MM.1S (cell line): ENCODE data around the gene KMT2E.

ENCODE experiments used
- DNase-seq: peaks from one replicate; pipeline ENCODE4 v3.0.0-alpha.2; 2015
- H2AFZ ChIP-seq: fragments of 300-600 bp; sonication (generic); 2 replicates; pipeline ENCODE4 v1.6.0; 2016; ENCODE audit warnings: antibody characterized with exemption, low read length
- H3F3A ChIP-seq: fragments of 300-600 bp; sonication (generic); 2 replicates; pipeline ENCODE4 v1.6.1; 2016; ENCODE audit warnings: mild to moderate bottlenecking, antibody characterized with exemption, low read length, moderate library complexity, mixed read lengths; ENCODE audit not compliant: insufficient read depth
- H3K27ac ChIP-seq: fragments of 300-600 bp; sonication (generic); 2 replicates; pipeline ENCODE4 v1.5.1; 2016; ENCODE audit warnings: mild to moderate bottlenecking, low read length
- H3K27me3 ChIP-seq: fragments of 300-600 bp; sonication (generic); replicated peaks from 2 replicates; pipeline ENCODE4 v1.6.0; 2016; ENCODE audit warnings: low read length; ENCODE audit not compliant: insufficient read depth
- H3K36me3 ChIP-seq: fragments of 300-600 bp; sonication (generic); replicated peaks from 2 replicates; pipeline ENCODE4 v1.6.1; 2016; ENCODE audit warnings: mild to moderate bottlenecking, low read length, mixed read lengths; ENCODE audit not compliant: insufficient read depth
- H3K4me1 ChIP-seq: fragments of 300-600 bp; sonication (generic); 2 replicates; pipeline ENCODE4 v1.6.1; 2016; ENCODE audit warnings: low read length, mixed read lengths
- H3K4me2 ChIP-seq: fragments of 300-600 bp; sonication (generic); 2 replicates; pipeline ENCODE4 v1.6.0; 2016; ENCODE audit warnings: low read depth, low read length
- H3K4me3 ChIP-seq: fragments of 300-600 bp; sonication (generic); 2 replicates; pipeline ENCODE4 v1.5.1; 2016; ENCODE audit warnings: low read length, mixed read lengths
- H3K79me2 ChIP-seq: fragments of 300-600 bp; sonication (generic); 2 replicates; pipeline ENCODE4 v1.6.1; 2016; ENCODE audit warnings: mixed run types, low read length, mixed read lengths
- H3K9ac ChIP-seq: fragments of 300-600 bp; sonication (generic); 2 replicates; pipeline ENCODE4 v1.6.1; 2016; ENCODE audit warnings: low read length, mixed read lengths
- H3K9me2 ChIP-seq: fragments of 300-600 bp; sonication (generic); replicated peaks from 2 replicates; pipeline ENCODE4 v1.6.1; 2016; ENCODE audit warnings: mild to moderate bottlenecking, low read length, mixed read lengths; ENCODE audit not compliant: insufficient read depth
- H3K9me3 ChIP-seq: fragments of 300-600 bp; sonication (generic); replicated peaks from 2 replicates; pipeline ENCODE4 v1.6.1; 2016; ENCODE audit warnings: mild to moderate bottlenecking, low read length, mixed read lengths; ENCODE audit not compliant: insufficient read depth
- H4K20me1 ChIP-seq: fragments of 300-600 bp; sonication (generic); 2 replicates; pipeline ENCODE4 v1.6.1; 2016; ENCODE audit warnings: mild to moderate bottlenecking, low read length, moderate library complexity, mixed read lengths; ENCODE audit not compliant: insufficient read depth
- CTCF ChIP-seq: fragments of 300-600 bp; sonication (generic); IDR thresholded peaks from 2 replicates; pipeline ENCODE4 v1.5.1; 2016; ENCODE audit warnings: antibody characterized with exemption, low read length, mixed read lengths
- EZH2 ChIP-seq: fragments of 300-600 bp; sonication (generic); optimal IDR thresholded peaks from 2 replicates; pipeline ENCODE3; 2017; ENCODE audit warnings: low read depth, mild to moderate bottlenecking, antibody characterized with exemption, low read length, mixed read lengths
- EZH2phosphoT487 ChIP-seq: fragments of 300-600 bp; sonication (generic); IDR thresholded peaks from 2 replicates; pipeline ENCODE4 v1.6.1; 2018; ENCODE audit warnings: antibody characterized with exemption, low read length

KMT2E gene

DNA sequence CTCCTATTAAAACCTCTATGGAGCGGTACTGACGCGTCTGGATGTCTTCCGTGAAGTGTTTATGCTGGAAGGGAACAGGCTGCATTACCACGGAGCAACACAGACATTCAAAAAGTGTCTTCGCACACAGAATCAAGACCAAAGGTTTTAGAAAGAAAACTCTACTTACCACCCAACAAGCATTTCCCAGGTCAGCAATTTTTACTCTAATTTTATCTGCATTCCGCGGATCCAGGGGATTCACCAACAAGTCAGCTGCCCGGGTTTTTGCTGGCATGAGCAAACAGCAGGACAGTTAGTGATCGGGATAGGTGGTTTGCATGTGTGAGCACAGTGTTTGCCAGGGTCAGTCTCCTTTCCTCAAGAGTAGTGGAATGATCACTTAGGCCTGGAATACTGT lies 118.8 kb downstream of the KMT2E start:
- Histone ChIP-seq H3K4me2 (no peak overlapping the region), H3K4me1 (peaks cover 53% of the 10 kb centered on the region), H3K79me2 (peaks cover 78% of the 10 kb centered on the region), H3K27ac (no peak overlapping the region), H2AFZ (no peak overlapping the region), H3F3A (peaks cover 21% of the 10 kb centered on the region), H3K9me2 (no peaks in the 10 kb centered on the region), H4K20me1 (no peaks in the 10 kb centered on the region), H3K27me3 (no peaks in the 10 kb centered on the region), H3K4me3 (no peak overlapping the region), H3K9me3 (no peaks in the 10 kb centered on the region), H3K9ac (no peak overlapping the region), H3K36me3 (no peaks in the 10 kb centered on the region)
- no peak for TF ChIP-seq CTCF
- TF ChIP-seq EZH2 = no peak
- TF ChIP-seq EZH2phosphoT487 = no peak
- DNase-seq = no peak

DNA sequence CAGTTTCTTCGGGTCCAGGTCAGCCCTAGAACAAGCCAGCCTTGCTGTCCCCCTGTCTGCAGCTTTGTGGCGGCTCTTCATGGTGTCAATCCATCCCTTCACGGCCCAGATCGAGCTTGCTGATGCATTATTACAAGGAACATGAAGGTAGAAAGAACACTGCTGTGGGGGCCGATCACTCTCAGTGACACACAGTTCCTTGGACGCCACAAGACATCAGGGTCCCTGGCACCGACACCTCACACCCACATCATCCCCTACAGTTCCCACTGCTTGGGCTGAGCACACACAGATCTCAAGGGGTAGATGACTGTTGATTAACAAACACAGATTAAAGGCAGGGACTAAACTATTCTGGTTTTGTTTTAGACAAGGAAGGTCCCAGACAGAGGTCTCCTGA lies 119.4 kb downstream of the KMT2E start:
- Histone ChIP-seq H3K4me3 (no peak overlapping the region), H3K9me2 (no peaks in the 10 kb centered on the region), H4K20me1 (no peaks in the 10 kb centered on the region), H3K79me2 (peaks cover 78% of the 10 kb centered on the region), H3F3A (peaks cover 16% of the 10 kb centered on the region), H2AFZ (no peak overlapping the region), H3K4me2 (no peak overlapping the region), H3K36me3 (no peaks in the 10 kb centered on the region), H3K27me3 (no peaks in the 10 kb centered on the region), H3K27ac (no peak overlapping the region), H3K9ac (no peak overlapping the region), H3K9me3 (no peaks in the 10 kb centered on the region), H3K4me1 (peaks cover 47% of the 10 kb centered on the region)
- no peak for DNase-seq
- TF ChIP-seq CTCF (no peak), EZH2phosphoT487 (no peak), EZH2 (no peak)

GRCh38 chr7:105133986-105134655 lies 120.1 kb downstream of the KMT2E start:
- no peak overlapping the region for H3K4me2 ChIP-seq
- H3F3A ChIP-seq = peaks cover 13% of the 10 kb centered on the region
- 0 out of 2 replicates have a peak, but pooled peaks cover 3% of the 10 kb centered on the region for H3K36me3 ChIP-seq
- no peaks in the 10 kb centered on the region for H3K27me3 ChIP-seq
- peaks cover 41% of the 10 kb centered on the region for H3K4me1 ChIP-seq
- TF ChIP-seq EZH2phosphoT487 (no peak), CTCF (no peak), EZH2 (no peak)
- H4K20me1 ChIP-seq = no peaks in the 10 kb centered on the region
- H3K9me3 ChIP-seq = no peaks in the 10 kb centered on the region
- H2AFZ ChIP-seq = no peak overlapping the region
- peaks cover 75% of the 10 kb centered on the region for H3K79me2 ChIP-seq
- DNase-seq = no peak
- H3K27ac ChIP-seq = no peak overlapping the region
- no peak overlapping the region for H3K4me3 ChIP-seq
- no peak overlapping the region for H3K9ac ChIP-seq
- no peaks in the 10 kb centered on the region for H3K9me2 ChIP-seq
